ENCODE results near the gene PCCA. TPM values are rescaled to one million over a fixed set of nuclear protein-coding genes. Genes with fewer than 3 reads are reported as not detected.

PCCA gene
- total and polyA plus RNA-seq, 2 of the 13 experiments (the other 11 are each of a cell fraction or from before 2014, with no cell fraction given), result 15.0 to 32.2 TPM

DNA sequence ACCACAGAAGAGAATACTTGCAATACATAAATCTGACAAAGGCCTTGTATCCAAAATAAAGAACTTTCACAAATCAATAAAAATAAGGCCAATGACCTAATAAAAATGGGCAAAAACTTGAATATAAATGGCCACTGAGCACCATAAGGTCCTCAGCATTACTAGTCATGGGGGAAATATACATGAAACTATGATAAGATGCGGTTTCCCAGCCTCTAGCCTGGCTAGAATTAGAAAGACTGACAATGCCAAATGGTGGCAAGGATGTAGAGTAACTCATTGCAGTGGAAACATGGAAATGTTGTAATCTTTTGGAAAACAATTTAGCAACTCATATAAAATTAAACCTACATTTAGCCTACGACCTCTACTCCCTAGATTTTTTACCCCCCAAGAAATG, 272.6 kb downstream of the PCCA start:
- Histone ChIP-seq H3K27me3 (ENCODE audit: control insufficient read depth in 1 of 2, insufficient read depth in 2 of 2, low read length in 2 of 2) (no peaks in the 10 kb centered on the region), H3K9ac (ENCODE audit: insufficient read depth, low read depth, low read length) (no peak overlapping the region), H2AFZ (ENCODE audit: low read length) (no peak overlapping the region), H3K36me3 (replicated peaks in 1 of 2; ENCODE audit: control insufficient read depth in 1 of 2, insufficient read depth in 2 of 2, low read length in 2 of 2) (no peaks in the 10 kb centered on the region), H3K4me2 (ENCODE audit: low read depth, low read length) (no peak overlapping the region), H3K79me2 (ENCODE audit: insufficient read depth, low read length) (no peaks in the 10 kb centered on the region), H3K4me1 (ENCODE audit: insufficient read depth, low read length) (no peaks in the 10 kb centered on the region), H3K27ac (ENCODE audit: extremely low read length, insufficient read depth, low read length) (no peak overlapping the region), H3K4me3 (replicated peaks in 1 of 3; ENCODE audit: insufficient read depth in 1 of 3, low read depth in 2 of 3, low read length in 3 of 3) (no peak overlapping the region), H3K9me3 (ENCODE audit: low read length) (no peaks in the 10 kb centered on the region), H4K20me1 (ENCODE audit: insufficient read depth, low read length) (no peaks in the 10 kb centered on the region)
- no peak for DNase-seq (ENCODE audit: low spot score)
- TF ChIP-seq ZNF782 (CRISPR knock-in tag; IDR thresholded peaks at IDR 0.05; ENCODE audit: borderline replicate concordance) (no peak), ZNF7 (CRISPR knock-in tag; IDR thresholded peaks at IDR 0.05) (peak; percentile 52; the same call in 1 of the 2 replicates)
- intact Hi-C loops (cut with micrococcal nuclease; ENCODE audit: unreplicated experiment), result no loop called here
- no TSS peak for BruUV-seq (replicated peaks)
- WGBS (ENCODE audit: low lambda C conversion rate), result 98% methylated on average over 2 of the region's 2 CpGs
- ChIA-PET POLR2A (no interaction called here), CTCF (ENCODE audit: low intra/inter-chr PET ratio, low total read pairs) (no interaction called here)
- no peak for ATAC-seq
- in situ Hi-C loops (cut with HindIII; ENCODE audit: extremely low pct_ligation_motif_present, low pct_unique_long_range_greater_than_20kb), result no loop called here
- FAIRE-seq, result no peak

DNA sequence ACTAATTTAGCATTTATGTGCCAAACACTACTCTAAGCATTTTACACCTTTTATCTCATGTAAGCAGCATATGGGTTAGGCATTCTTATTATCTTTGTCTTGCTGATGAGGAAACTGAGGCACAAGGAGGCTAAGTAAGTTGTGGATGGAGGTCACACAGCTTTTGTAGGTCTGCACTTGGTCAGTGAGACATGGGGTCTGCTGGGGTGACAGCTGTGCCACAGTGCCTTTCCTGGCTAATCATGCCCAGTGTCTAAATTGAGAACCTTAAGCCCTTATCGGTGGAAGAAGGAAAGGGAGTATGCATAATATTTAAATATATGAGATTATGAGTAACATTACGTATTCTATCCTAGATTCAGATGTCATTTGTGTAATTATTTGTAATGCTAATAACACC, 273.5 kb downstream of the PCCA start:
- no TSS peak for BruUV-seq (replicated peaks)
- TF ChIP-seq, protein P1, sequence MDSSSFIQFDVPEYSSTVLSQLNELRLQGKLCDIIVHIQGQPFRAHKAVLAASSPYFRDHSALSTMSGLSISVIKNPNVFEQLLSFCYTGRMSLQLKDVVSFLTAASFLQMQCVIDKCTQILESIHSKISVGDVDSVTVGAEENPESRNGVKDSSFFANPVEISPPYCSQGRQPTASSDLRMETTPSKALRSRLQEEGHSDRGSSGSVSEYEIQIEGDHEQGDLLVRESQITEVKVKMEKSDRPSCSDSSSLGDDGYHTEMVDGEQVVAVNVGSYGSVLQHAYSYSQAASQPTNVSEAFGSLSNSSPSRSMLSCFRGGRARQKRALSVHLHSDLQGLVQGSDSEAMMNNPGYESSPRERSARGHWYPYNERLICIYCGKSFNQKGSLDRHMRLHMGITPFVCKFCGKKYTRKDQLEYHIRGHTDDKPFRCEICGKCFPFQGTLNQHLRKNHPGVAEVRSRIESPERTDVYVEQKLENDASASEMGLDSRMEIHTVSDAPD (CRISPR knock-in tag; IDR thresholded peaks at IDR 0.05), result no peak
- TF ChIP-seq, protein P2, sequence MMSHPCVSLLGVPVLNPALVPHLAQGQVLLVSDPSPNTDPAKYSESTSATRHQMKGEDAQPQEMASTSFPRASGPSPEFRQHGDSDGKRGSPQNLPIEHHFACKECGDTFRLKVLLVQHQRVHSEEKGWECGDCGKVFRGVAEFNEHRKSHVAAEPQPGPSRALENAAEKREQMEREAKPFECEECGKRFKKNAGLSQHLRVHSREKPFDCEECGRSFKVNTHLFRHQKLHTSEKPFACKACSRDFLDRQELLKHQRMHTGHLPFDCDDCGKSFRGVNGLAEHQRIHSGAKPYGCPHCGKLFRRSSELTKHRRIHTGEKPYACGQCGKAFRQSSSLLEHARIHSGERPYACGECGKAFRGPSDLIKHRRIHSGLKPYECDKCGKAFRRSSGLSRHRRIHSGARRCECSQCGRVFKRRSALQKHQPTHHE (CRISPR knock-in tag; IDR thresholded peaks at IDR 0.05; ENCODE audit: borderline replicate concordance), result no peak
- no peak for TF ChIP-seq SKI (IDR thresholded peaks at IDR 0.05; ENCODE audit: partially characterized antibody)
- no peak for TF ChIP-seq RARA (CRISPR knock-in tag; IDR thresholded peaks at IDR 0.05)
- no peak for TF ChIP-seq IRF2 (CRISPR knock-in tag; IDR thresholded peaks at IDR 0.05)
- no peak for TF ChIP-seq ZBTB21 (CRISPR knock-in tag; IDR thresholded peaks at IDR 0.05)
- TF ChIP-seq ZSCAN30 (CRISPR knock-in tag; IDR thresholded peaks at IDR 0.05), result no peak
- no peak for TF ChIP-seq ZNF605 (CRISPR knock-in tag; IDR thresholded peaks at IDR 0.05)
- TF ChIP-seq MAF1 (CRISPR knock-in tag; IDR thresholded peaks at IDR 0.05; ENCODE audit: borderline replicate concordance), result no peak
- TF ChIP-seq ELF4 (CRISPR knock-in tag; IDR thresholded peaks at IDR 0.05; ENCODE audit: borderline replicate concordance), result no peak
- H3K27ac ChIP-seq (ENCODE audit: extremely low read length, insufficient read depth, low read length), result no peak overlapping the region

More for the DNA sequence above, 273.5 kb downstream of the PCCA start:
- Histone ChIP-seq H3K79me2 (ENCODE audit: insufficient read depth, low read length) (no peaks in the 10 kb centered on the region), H3K4me3 (replicated peaks in 1 of 3; ENCODE audit: insufficient read depth in 1 of 3, low read depth in 2 of 3, low read length in 3 of 3) (no peak overlapping the region), H3K4me1 (ENCODE audit: insufficient read depth, low read length) (no peaks in the 10 kb centered on the region), H4K20me1 (ENCODE audit: insufficient read depth, low read length) (no peaks in the 10 kb centered on the region), H3K27me3 (ENCODE audit: control insufficient read depth in 1 of 2, insufficient read depth in 2 of 2, low read length in 2 of 2) (no peaks in the 10 kb centered on the region), H3K9me3 (ENCODE audit: low read length) (no peaks in the 10 kb centered on the region), H2AFZ (ENCODE audit: low read length) (no peak overlapping the region), H3K9ac (ENCODE audit: insufficient read depth, low read depth, low read length) (no peak overlapping the region), H3K36me3 (replicated peaks in 1 of 2; ENCODE audit: control insufficient read depth in 1 of 2, insufficient read depth in 2 of 2, low read length in 2 of 2) (no peaks in the 10 kb centered on the region), H3K4me2 (ENCODE audit: low read depth, low read length) (no peak overlapping the region)
- in situ Hi-C loops (cut with HindIII; ENCODE audit: extremely low pct_ligation_motif_present, low pct_unique_long_range_greater_than_20kb) (no loop called here), intact Hi-C loops (cut with micrococcal nuclease; ENCODE audit: unreplicated experiment) (no loop called here)
- WGBS (ENCODE audit: low lambda C conversion rate), result 95% methylated on average over 2 of the region's 2 CpGs
- FAIRE-seq (no peak), ATAC-seq (no peak), DNase-seq (ENCODE audit: low spot score) (no peak)
- POLR2A ChIA-PET, result no interaction called here
- CTCF ChIA-PET (ENCODE audit: low intra/inter-chr PET ratio, low total read pairs), result no interaction called here
